Iris pigment epithelial cell (primary cell): ENCODE measurements around the gene DHX38.
A peak's percentile ranks its signal among the peaks of the same experiment; 100 is the strongest.

ENCODE experiments used
- DNase-seq: peaks from one replicate; pipeline ENCODE4 v3.0.0-alpha.2; 2011; ENCODE audit warnings: low read depth

The DHX38 gene

GRCh38 chr16:72122308-72122707 lies 28.7 kb downstream of the DHX38 start:
- DNase-seq: no peak

DNA sequence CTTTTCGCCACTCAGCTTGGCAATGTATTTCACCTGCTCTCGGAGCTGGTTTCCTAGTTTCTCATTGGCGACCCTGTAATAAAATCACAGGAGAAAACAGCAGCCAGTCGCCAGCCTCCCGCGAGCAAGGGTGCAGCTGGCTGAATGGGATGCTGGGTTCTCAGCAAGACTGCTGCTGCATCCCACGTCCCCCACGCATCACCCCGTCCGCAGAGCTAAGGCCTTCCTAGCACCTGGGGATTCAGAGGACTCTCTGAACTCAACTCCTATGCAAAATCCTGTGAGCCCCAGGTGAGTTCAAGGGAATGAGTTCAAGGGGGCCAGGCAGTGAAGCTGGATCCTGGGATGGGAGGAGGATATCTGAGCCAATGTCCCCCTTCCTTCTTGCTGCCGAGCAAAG lies 29.3 kb downstream of the DHX38 start:
- no peak for DNase-seq

GRCh38 chr16:72123426-72123825 lies 29.8 kb downstream of the DHX38 start:
- DNase-seq: no peak

DNA sequence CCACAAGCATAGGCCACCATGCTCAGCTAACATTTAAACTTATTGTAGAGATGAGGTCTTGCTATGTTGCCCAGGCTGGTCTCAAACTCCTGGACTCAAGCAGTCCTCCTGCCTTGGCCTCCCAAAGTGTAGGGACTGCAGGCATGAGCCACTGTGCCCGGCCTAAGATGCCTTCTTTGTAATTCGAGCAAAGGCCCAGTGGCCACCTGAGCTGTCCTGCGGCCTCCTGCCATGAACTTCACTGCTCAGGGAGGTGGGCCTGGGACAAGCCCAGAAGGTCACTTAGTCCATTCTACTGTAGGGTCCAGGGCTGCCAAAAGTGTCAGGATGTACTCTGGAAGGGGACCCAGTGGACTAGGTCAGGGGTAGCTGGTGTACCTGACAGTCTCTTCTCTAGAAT lies 30.5 kb downstream of the DHX38 start:
- no peak for DNase-seq

DNA sequence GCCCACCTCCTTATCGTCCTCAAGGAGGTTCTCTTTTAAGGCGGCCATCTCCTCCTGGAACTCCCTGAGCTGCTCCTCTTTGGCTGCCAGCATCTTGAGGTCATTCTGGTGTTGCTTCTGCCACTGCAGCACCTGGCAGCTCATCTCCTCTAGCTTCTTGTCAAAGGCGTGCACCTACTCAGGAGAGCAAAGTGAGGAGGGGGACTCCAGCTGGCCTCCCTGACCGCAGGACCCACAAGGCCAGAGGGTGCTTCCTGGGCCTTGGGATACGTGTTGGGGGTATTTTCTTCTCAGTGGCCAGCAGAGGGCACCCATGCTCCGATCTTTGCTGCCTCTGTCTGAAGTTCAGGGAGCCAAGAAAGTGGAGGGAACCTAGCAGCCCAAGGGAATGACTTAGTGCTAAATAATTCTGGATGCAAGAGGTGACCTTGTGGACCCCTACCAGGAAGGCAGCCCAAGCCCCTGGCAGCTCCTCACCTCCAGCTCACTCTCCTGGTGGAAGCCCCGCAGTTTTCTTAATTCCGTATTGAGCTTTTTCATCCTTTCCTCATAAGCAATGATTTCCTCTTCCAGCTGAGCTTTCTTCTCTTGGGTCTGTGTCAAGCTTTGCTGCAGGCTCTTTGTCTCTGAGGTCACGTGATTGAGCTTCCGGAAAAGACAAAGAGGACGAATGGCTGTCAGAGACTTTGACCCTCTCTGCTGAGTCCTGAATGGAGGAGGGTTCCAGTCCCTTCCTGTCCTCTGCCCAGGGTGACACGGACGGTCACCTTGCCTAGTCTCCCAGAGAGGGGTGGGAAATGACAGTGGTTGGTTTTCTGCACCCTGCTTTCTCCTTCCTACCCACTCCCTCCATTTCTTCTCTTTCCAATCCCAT lies 31.4 kb downstream of the DHX38 start:
- DNase-seq: peak; percentile 74

GRCh38 chr16:72125635-72126428 lies 32.2 kb downstream of the DHX38 start:
- no peak for DNase-seq

GRCh38 chr16:72126429-72126765 lies 32.8 kb downstream of the DHX38 start:
- no peak for DNase-seq

DNA sequence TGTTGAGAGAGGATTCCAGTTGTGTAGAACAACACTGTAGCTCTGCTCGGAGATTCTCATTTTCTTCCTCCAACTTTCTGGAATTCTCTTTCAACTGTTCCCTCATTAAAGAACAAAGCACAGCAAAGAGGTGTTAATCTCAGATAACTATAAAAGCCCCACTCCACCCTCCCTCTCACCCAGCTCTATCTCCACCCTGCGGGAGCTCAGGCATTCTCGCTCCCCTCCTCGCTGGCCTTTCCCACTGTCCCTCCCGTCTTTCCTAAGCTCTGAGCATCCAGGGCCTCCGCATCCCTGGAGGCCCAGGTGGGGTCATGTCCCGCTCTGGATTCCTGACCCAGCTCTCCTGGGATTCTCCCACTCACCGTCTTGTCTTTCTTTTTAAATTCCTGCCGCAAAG lies 35.1 kb downstream of the DHX38 start:
- no peak for DNase-seq

DNA sequence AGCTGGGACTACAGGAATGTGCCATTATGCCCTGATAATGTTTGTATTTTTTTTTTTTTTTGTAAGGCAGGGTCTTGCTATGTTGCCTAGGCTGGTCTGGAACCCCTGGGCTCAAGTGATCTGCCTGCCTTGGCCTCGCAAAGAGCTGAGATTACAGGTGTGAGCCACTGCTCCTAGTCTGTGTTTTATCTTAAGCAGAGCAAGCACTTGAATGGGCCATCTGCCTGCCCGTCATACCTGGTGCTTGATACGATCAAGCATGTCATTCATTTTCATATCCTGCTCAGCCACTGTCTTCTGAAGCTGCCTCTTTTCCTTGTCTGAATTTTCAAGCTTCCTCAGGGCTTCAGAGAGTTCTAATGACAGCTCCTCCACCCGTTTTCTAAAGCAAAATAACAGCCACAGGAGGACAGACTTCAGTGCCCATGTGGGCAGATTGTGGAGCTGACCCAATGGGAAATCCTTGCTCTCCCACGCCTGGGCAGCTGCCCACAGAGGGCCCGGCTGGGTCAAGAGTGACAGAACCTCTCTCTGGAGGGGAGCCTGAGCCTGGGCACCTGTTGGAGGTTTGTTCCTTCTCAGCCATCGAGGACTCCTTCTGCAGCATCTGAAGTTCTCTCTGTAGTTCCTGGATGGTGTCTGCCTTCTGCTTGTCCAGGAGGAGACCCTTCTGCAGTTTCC lies 36.5 kb downstream of the DHX38 start:
- no peak for DNase-seq

DNA sequence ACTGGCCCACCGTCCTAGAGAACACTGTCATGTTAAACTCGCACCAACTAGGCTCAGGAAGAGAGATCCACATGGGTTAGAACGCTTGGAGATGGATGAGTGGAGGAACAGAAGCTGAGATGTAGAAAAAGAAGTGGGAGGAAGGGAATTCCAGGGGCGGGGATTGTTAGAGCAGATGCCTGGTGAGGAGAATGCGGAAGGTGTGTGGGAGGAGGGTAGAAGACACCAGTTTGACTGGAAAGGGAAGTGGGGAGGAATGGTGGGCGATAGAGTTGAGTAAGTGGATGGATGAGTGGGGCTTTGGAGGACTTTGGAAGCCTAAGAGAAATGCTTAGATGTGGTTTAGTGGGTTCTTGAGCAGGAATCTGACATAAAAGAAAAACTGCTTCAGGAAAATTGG lies 37.4 kb downstream of the DHX38 start:
- DNase-seq: no peak

DNA sequence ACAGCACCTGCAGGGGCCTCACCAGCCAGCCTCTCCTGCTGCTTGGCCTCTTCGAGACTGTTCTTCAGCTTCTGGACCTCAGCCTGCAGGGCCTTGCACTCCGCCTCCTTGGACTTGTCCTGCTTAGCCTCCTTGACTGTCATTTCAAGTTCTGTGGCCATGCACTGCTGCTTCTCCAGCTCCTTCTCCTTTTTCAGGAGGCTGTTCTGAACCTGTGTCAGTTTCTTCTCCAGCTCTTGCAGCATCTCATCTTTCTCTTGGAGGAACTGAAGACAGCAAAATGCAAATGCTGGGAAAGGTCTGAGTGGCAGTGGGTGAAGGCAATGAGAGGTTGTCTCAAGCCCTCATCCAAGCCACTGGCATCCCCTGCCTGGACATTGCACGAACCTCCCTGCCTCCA lies 39.1 kb downstream of the DHX38 start:
- DNase-seq: no peak

GRCh38 chr16:72134507-72134906 lies 40.9 kb downstream of the DHX38 start:
- DNase-seq: no peak

DNA sequence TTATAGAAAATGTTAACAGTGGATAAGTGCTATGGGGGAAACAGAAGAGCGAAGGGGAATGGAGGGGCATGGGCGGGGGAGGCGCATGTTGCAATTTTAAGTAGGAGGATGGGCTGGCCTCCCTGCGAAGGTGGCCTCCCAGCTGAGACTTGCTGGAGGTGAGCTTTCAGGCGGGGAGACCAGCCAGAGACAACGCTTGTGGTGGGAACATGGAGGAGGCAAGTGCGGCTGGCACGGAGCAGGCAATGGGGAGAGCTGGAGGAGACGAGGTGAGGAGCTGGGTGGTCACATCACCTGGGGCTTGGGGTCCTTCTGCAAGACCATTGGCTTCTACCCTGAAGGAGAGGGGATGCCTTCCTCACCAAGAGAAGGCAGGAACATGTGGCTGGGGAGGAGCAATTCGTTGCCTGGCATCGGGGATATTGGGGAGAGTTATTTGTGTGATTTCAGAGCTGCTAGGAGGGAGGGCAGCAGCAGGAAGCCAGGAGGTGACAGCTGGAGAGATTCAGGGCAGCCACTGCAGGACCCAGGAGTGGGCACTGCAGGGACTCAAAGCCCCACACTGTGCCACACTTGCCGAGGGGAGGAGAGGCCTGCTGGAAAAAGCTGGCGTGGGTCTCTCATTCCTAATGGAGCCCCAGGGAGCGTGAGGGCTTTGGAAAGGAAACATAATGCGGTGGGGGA lies 43.9 kb downstream of the DHX38 start:
- DNase-seq: no peak

- DNase-seq: no peak
These were observed 44.5 kb downstream of the DHX38 start for GRCh38 chr16:72138064-72138572.

GRCh38 chr16:72139908-72140307 lies 46.3 kb downstream of the DHX38 start:
- no peak for DNase-seq

GRCh38 chr16:72142476-72142875 lies 48.8 kb downstream of the DHX38 start:
- peak; percentile 14 for DNase-seq

DNA sequence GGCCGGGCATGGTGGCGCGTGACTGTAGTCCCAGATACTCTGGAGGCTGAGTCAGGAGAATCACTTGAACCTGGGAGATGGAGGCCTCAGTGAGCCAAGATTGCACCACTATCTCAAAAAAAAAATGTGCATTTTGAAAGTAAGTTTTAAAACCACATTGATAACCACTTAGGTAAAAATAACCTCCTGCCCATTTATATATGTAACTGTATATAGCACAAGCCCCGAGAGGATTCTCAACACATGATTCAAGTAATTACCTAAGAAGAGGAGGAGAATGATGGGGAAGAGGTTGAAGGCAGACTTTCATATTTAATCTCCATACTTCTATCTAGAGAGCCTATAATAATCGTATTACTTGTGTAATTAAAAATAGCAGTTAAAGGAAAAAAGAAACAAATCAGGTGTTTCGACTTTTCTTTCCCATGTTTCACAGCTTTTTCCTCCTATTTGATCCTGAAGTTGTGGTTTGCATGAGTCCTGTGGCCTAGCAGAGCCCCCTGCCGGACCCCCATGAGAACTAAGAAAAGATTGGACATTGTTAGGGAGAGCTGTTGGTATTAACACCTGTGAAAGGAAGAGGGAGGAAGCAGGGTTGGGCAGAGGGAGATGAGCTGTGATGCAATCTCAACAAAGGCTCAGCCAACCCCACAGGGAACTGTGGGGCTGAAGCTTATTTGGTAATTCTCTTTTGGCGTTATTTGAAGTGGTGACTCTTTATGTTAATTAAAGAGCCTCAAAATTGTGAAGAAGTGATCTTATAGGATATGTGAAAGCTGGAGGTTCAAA lies 56.2 kb downstream of the DHX38 start:
- no peak for DNase-seq

DNA sequence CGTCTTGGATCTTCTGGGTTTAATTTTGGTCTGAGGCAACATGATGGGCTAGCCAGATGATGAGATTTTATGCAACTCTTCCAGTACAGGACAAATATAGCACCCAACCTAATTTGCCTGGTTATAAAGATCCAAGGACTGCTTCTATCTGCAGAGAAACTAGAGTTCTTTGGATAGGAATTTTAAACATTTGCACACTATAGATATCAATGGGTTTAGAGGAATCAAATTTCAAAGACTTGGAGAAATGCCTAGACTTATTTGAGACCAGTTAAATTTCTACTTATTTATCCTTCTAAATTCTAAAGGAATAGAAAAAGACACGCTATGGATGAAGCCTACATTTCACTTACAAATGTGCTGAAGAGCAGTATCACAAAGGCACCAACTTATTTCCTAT lies 65.7 kb downstream of the DHX38 start:
- DNase-seq: peak; percentile 46

DNA sequence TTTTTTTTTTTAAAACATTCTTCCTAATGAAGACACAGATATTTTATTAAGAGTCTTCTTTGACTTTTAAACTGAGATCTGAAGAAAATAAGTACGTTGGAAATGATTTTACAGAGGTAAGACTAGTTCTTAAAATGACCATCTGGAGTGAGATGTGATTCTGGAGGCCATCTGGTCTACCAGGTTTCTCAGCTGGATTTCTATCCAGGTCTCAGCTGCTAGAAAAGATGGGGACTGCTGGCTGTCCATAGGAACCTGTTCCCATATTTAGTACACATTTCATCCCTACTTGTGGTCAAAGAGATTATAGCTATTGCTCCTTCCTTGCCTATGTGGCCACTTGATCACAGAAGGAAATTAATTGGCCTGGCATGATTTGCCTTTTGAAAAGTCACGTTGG lies 66.2 kb downstream of the DHX38 start:
- no peak for DNase-seq

DNA sequence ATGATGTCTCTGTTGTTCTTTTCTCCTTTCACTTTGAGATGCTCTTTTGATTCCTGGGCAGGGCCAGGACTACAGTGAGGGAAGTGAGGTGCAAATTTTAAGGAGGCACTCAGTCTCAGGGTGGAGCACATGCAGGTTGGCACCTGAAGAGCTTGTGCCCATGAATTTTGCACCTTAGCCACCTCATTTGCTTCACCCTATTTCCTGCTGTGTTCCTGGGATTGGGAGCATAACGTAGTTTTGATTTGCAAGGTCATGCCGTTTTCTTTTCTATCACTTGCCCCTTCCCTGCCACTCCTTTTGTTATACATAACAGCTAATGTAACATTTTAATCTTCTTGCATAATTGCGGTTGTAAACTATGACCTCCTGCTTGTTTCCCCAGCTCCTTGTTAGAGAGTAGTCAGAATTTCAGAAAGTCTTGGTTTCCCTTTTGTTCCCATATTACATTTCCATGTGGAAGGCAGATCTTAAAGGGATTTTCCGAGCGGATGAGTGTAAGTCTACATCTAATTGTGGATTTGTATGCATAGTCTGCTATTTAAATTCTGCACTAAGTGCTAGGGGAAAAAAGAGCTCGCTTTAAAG lies 68.6 kb downstream of the DHX38 start:
- peak; percentile 10 for DNase-seq
